HG02885 (cell line): ENCODE data around the gene SIRT2.
"Not testable (repeated sequence)": the region's sequence is repeated elsewhere in the genome, so short reads cannot be mapped to it uniquely, and the experiment has no call there.

Source experiments
- ATAC-seq: cut with Tn5 transposase; IDR thresholded peaks from one replicate; pipeline ENCODE4 v1.9.1; 2021; ENCODE audit warnings: mild to moderate bottlenecking; ENCODE audit not compliant: unreplicated experiment, poor library complexity

The SIRT2 gene

DNA sequence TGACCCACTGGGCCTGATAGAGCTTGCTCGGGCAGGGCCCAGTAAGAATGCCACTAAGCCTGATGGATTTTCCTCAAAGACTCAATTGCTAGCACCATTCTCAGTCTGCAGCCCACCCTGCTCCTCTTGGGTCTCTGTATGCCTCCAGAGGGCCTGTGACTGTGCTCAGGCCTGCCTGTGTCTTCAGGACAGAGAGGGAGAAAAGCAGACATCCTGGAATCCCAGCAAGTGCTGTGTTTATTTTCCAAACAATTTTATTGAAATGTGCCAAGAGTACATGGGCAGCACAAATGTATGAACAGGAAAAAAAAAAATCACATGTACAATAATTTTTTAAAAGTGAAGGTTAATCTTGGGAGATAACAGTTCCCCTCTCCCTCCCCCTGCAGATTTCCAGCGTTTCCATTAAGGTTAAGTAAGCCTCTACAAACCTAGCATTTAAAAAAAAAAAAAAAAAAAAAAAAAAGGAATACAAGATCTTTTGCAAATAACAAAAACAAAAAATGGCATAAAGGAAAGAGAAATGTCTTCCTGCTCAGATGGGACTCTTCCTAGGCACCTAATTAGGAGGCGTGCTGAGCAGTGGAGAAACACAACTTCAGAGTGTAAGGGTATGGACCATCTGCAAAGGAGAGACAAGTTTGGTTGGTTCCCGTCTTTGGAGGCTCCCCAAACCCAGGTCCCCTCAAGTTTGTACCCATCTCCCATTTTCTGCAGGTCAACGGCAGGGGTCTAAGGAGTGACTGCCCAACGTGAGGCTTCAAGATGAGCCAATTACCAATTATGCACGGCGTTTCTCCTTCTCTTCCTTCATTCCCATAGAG, 63.0 kb downstream of the SIRT2 start:
- no peak for ATAC-seq

GRCh38 chr19:38834590-38834989, 64.8 kb downstream of the SIRT2 start:
- ATAC-seq = no peak

DNA sequence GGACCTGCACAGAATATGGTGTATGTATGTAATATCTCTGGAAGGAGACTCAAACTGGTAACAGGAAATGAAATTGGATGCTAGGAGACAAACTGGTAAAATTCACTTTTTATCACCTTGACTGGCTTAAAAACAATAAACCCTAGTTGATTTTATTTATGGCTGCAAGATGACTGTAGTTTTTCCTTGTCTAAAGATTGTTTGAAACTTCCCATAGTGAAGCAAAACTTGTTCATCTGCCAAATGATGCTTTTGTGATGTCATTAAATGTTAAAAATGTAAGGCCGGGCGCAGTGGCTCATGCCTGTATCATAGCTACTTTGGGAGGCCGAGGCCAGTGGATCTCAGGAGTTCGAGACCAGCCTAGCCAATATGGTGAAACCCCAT, 65.3 kb downstream of the SIRT2 start:
- ATAC-seq = no peak

GRCh38 chr19:38833092-38833425, 66.4 kb downstream of the SIRT2 start:
- ATAC-seq = no peak

- ATAC-seq = peak; percentile 34
Measured at GRCh38 chr19:38831142-38831605, 68.2 kb downstream of the SIRT2 start.

GRCh38 chr19:38830039-38830733, 69.2 kb downstream of the SIRT2 start:
- no peak for ATAC-seq

DNA sequence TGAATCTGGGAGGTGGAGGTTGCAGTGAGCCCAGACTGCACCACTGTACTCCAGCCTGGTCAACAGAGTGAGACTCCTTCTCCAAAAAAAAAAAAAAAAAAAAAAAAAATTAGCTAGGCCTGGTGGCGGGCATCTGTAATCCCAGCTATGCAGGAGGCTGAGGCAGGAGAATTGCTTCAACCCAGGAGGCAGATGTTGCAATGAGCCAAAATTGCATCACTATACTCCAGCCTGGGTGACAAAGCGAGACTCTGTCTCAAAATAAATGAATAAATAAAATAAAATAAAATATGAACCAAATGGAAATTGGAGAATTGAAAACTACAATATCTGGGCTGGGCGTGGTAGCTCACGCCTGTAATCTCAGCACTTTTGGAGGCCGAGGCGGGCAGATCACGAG, 70.2 kb downstream of the SIRT2 start:
- ATAC-seq = not testable (repeated sequence)
